HG03558 (cell line): ENCODE measurements around the gene CNKSR2.
"Not testable (repeated sequence)": the region's sequence is repeated elsewhere in the genome, so short reads cannot be mapped to it uniquely, and the experiment has no call there.

Experiments
- ATAC-seq: cut with Tn5 transposase; IDR thresholded peaks from one replicate; pipeline ENCODE4 v1.9.1; 2021; ENCODE audit warnings: moderate number of reproducible peaks; ENCODE audit not compliant: unreplicated experiment; ENCODE audit errors: extremely low read depth

Gene CNKSR2

GRCh38 chrX:21437036-21437435 is 62.8 kb downstream of the CNKSR2 start:
- no peak for ATAC-seq

DNA sequence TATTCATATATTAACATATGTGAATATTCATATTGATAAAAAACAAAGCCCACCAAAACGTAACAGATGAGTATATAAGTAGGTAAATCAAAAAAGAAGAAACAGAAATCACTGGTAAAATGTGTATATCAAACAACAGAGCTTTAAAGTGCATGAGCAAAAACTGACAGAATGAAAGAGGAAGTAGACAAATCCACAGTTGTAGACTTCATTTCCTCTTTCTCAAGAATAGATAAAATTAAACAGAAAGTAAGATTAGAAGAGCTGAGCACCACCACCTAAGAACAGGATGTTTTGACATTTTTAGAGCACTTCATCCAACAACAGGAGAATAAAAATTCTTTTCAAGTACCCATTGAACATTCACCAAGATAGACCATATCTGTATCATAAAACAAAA is 64.6 kb downstream of the CNKSR2 start:
- ATAC-seq: peak; percentile 87

DNA sequence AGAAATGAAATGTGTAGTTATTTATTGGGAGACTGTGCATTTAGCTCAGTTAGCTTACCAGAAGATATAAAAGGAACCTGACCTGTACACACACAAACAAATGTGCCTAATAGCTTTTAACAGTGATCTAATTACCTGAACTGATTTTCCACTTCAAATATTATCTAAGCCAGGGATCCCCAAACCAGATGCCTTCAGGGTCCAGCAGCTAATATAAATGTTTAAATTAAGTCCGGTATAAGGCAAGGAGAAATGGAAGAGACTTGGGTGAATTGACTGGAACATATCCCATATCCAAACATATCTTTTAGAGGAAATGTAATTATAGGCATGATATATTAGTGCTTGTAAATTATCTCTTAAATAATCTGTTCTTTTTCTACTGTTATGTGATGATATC is 66.7 kb downstream of the CNKSR2 start:
- no peak for ATAC-seq

DNA sequence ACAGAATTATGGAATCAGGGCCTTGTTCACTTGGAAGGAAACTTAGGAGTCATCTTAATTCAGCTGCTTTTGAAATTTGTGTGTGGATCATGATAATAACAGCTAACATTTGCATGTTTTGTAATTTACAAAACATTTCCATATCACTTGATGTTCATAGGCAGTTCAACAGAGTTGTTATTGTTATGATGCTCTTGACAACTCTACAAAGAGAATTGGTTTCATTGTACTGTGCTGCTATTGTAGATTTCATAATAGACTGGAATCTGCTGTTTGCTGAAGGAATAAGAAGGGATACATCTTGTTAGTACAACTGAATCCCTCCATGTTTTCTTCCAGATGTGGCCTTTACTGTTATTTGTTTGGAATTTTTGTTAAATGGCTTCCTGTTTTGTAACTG is 83.5 kb downstream of the CNKSR2 start:
- ATAC-seq: no peak

DNA sequence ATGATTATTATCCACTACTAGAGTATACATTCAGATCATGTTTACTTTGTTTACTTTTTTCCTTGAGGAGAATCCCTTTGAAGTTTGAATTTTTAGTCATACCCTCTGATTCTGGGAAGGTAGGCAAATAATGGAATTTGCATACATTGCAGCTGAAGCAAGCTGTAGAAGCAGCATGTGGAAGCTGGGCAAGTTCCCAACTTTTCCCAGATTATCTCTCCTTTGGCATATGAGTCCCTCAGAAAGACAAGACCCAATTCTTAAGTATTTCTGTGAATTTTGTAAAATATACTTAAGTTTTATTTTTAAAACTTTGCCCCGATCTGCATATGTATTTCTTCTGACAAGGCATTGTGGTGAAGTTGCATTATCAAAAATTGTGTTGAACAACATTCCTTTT is 94.9 kb downstream of the CNKSR2 start:
- ATAC-seq: no peak

DNA sequence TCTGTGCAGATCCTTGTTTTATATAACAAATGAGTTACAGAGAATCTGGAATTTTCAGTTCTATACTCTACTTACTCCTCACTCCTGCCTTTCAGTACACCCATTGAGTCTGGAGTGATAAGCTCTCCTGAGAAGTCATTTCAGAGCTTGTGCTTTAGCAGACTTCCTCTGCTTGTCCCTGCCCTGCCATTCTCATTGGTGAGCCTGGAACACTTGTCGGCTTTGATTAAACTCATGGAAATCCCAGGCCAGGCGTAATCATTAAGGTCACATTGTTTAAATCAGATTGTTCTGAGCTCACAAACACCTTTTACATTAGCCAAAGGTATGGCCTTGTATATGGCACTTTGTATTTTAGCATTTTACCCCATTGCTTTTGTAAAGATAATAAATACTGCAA is 102.7 kb downstream of the CNKSR2 start:
- ATAC-seq: no peak

- peak; percentile 82 for ATAC-seq
These were observed 105.6 kb downstream of the CNKSR2 start for GRCh38 chrX:21479695-21480270.

DNA sequence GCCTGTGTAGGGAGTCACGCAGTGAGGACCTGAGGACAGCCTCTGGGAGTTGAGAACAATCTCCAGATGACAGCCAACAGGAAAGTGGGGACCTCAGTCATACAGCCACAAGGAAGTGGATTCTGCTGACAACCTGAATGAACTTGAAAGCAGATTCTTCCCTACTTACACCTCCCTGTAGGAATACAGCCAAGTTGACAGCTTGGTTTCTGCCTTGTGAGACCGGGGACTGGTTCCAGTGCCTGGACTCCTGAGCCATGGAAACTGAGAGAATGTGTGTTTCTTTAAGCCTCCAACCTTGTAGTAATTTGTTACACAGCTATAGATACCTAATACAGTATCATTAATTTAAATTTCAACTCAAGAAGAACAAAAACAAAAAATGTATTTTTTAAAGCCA is 107.5 kb downstream of the CNKSR2 start:
- ATAC-seq: no peak

DNA sequence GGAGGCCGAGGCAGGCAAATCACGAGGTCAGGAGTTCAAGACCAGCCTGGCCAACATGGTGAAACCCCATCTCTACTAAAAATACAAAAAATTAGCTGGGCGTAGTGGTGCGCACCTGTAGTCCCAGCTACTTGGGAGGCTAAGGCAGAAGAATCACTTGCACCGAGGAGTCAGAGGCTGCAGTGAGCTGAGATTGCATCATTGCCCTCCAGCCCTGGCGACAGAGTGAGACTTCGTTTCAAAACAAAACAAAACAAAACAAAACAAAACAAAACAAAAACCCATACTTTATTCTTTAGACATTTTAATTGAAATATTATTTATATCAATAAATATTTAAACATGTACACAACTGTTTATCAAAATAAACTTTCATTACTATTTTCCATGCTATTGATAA is 109.8 kb downstream of the CNKSR2 start:
- not testable (repeated sequence) for ATAC-seq

DNA sequence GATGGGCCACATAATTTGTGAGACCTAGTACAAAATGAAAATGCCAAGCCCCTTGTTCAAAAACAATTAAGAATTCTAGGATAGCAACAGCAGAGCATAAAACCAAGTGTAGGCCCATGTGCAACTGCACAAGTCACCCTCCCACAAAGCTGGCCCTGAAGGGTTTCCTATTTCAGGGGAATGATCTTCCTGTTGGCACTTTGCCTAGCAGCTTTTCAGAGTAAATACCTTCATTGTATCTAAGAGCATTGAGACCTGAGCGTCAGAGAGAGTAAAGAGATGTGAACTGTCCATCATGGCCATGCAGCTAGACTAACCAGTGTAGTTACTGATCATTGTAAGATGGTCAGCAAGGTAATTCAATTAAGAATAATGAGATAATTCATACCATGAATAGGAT is 113.6 kb downstream of the CNKSR2 start:
- no peak for ATAC-seq

DNA sequence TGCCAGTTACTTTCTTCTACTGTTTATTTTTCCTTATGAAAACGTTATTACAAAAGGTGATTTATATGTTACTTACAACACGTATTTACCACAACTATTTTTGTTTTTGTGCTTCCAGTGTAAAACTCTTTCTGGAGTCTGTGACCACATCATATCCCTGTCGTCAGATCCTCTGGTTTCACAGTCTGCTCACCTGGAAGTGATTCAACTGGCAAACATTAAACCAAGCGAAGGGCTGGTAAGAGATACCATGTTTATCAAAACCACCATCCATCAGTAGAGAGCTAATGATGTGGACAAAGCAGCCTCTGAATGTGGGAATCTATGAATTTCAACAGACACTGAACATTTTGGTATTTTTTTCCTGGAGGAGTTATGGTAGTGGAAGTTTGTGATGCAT is 116.1 kb downstream of the CNKSR2 start:
- no peak for ATAC-seq

DNA sequence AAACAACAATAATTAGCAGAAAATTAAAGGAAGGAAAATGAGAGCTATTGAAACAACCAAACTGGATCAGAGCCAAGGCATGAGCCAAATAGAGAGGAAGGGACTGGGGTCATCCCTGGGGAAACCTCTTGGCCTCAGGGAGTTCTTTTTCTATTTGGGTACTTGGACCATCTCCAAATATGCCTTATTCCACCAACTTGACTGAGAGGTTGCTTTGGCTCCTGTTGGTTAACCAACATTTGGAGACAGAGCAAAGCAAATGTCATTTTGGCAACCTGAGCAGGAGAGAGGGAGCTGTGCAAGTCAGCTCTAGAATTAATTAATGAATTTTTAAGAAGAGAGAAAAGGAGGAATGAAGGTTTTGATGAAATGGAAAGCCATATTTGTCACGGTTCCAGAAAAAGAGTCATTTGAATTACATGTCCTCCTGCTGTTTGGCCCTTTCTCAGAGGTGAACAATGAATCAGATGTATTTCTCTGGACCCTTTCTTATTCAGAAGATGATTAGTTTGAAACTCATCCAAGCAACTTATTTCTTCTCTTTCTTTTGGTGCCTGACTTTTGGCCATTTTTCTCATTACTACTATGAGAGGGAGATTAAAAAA is 119.1 kb downstream of the CNKSR2 start:
- no peak for ATAC-seq

DNA sequence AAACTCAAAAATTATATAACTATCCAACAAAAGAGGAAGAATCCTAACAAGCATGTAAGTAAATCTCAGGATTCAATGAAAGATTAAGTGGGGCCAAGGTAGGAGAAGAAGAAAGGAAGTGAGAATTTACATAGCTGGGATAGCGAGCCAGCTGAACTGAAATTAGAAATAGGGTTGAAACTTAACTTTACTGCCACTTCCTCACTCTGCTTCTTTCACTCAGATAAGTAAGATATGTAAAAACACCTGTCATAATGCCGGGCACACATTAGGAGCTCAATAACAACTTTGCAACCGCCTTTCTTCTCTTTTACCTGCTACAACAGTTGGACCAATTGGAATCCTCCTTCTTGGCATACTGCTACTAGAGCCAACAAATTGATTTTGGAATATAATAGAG is 129.4 kb downstream of the CNKSR2 start:
- ATAC-seq: peak; percentile 68

- ATAC-seq: no peak
These were observed 135.7 kb downstream of the CNKSR2 start for GRCh38 chrX:21509912-21510311.

GRCh38 chrX:21524008-21524407 is 149.8 kb downstream of the CNKSR2 start:
- ATAC-seq: no peak

- no peak for ATAC-seq
These were observed 153.9 kb downstream of the CNKSR2 start for GRCh38 chrX:21528076-21528475.

- no peak for ATAC-seq
These were observed 155.6 kb downstream of the CNKSR2 start for GRCh38 chrX:21529771-21530170.

DNA sequence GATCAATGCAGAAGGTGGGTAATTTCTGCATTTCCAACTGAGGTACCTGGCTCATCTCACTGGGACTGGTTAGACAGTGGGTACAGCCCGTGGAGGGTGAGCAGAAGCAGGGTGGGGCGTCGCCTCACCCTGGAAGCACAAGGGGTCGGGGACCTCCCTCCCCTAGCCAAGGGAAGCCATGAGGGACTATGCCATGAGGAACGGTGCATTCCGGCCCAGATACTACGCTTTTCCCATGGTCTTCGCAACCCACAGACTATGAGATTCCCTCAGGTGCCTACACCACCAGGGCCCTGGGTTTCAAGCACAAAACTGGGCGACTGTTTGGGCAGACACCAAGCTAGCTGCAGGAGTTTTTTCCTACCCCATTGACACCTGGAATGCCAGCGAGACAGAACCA is 170.4 kb downstream of the CNKSR2 start:
- ATAC-seq: not testable (repeated sequence)

- no peak for ATAC-seq
These were observed 185.2 kb downstream of the CNKSR2 start for GRCh38 chrX:21559417-21559816.

DNA sequence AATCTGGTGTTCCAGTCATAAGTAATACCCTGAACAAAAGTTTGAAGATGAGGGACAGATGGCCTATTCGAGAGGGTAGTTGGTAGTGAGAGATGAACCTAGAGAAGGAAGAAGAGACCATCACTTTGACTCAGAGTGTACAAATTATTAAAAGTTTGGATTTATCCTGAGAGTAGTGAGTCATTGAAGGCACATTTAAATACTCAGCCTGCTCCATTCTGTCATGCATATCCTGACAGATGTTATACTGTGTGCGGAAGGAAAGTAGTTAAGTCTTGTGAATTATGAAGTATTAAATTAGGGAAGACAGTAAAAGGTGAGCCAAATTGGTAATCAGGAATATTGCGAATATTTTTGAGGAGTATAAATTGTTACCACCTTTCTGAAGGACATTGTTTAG is 190.8 kb downstream of the CNKSR2 start:
- ATAC-seq: no peak

GRCh38 chrX:21574793-21575192 is 200.6 kb downstream of the CNKSR2 start:
- no peak for ATAC-seq

- ATAC-seq: no peak
These were observed 207.3 kb downstream of the CNKSR2 start for GRCh38 chrX:21581479-21581878.
